Measurements from ENCODE around the gene MBD5. TPM values are rescaled to one million over a fixed set of nuclear protein-coding genes. Genes with fewer than 3 reads are reported as not detected.

The MBD5 gene
- polyA plus RNA-seq, 2 of the 4 experiments (the other 2 are of a cell fraction): 5.4 to 24.1 TPM

DNA sequence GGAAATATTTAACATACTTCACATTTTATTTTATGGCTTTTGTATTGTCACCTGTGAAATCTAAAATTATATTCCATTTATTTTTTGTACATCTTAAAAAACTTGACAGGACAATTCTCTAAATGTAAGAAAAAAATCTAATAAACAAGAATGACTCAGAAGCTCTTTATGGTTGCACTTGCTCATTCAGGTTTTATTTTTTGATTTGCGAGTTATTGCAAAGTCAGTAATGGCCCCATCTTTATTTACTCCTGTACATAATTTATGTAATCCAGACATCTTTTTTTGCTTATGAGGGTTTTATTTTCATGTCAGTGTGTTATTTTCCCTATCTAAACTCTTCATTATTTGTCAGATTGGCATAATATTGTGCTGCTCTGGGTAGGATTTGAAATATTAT is 145.1 kb downstream of the MBD5 start:
- H3K4me2 ChIP-seq: no peak overlapping the region
- ChIA-PET CTCF (no interaction called here), POLR2A (interaction anchor here (1.2 kb wide), 1 partner anchor 145 kb away, joined by 3 read pairs; the partner anchor contains the start of genes MBD5 and ORC4)
- H3K27ac ChIP-seq: no peak overlapping the region
- FAIRE-seq (no peak), DNase-seq (ENCODE audit: low read depth in 1 of 2, low spot score in 1 of 2) (no peak), ATAC-seq (no peak)
- no peak overlapping the region for H3K4me3 ChIP-seq
- no peaks in the 10 kb centered on the region for H3K9me3 ChIP-seq
- H3K4me1 ChIP-seq: no peaks in the 10 kb centered on the region
- WGBS (ENCODE audit: missing lambda C conversion rate): 93% methylated on average over 1 of the region's 1 CpG
- TF ChIP-seq, protein P1, sequence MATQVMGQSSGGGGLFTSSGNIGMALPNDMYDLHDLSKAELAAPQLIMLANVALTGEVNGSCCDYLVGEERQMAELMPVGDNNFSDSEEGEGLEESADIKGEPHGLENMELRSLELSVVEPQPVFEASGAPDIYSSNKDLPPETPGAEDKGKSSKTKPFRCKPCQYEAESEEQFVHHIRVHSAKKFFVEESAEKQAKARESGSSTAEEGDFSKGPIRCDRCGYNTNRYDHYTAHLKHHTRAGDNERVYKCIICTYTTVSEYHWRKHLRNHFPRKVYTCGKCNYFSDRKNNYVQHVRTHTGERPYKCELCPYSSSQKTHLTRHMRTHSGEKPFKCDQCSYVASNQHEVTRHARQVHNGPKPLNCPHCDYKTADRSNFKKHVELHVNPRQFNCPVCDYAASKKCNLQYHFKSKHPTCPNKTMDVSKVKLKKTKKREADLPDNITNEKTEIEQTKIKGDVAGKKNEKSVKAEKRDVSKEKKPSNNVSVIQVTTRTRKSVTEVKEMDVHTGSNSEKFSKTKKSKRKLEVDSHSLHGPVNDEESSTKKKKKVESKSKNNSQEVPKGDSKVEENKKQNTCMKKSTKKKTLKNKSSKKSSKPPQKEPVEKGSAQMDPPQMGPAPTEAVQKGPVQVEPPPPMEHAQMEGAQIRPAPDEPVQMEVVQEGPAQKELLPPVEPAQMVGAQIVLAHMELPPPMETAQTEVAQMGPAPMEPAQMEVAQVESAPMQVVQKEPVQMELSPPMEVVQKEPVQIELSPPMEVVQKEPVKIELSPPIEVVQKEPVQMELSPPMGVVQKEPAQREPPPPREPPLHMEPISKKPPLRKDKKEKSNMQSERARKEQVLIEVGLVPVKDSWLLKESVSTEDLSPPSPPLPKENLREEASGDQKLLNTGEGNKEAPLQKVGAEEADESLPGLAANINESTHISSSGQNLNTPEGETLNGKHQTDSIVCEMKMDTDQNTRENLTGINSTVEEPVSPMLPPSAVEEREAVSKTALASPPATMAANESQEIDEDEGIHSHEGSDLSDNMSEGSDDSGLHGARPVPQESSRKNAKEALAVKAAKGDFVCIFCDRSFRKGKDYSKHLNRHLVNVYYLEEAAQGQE (IDR thresholded peaks at IDR 0.05): no peak
- TF ChIP-seq PHF8 (IDR thresholded peaks at IDR 0.05; ENCODE audit: borderline replicate concordance, low read depth) (no peak), ZSCAN20 (CRISPR knock-in tag; IDR thresholded peaks at IDR 0.05) (no peak), KDM1A (IDR thresholded peaks at IDR 0.05; ENCODE audit: low read depth) (no peak), ZC3H11A (IDR thresholded peaks at IDR 0.05) (no peak), JUNB (IDR thresholded peaks at IDR 0.05) (no peak), RCOR1 (IDR thresholded peaks at IDR 0.05; ENCODE audit: low read depth, low read length) (no peak)
- TF ChIP-seq, protein P2, sequence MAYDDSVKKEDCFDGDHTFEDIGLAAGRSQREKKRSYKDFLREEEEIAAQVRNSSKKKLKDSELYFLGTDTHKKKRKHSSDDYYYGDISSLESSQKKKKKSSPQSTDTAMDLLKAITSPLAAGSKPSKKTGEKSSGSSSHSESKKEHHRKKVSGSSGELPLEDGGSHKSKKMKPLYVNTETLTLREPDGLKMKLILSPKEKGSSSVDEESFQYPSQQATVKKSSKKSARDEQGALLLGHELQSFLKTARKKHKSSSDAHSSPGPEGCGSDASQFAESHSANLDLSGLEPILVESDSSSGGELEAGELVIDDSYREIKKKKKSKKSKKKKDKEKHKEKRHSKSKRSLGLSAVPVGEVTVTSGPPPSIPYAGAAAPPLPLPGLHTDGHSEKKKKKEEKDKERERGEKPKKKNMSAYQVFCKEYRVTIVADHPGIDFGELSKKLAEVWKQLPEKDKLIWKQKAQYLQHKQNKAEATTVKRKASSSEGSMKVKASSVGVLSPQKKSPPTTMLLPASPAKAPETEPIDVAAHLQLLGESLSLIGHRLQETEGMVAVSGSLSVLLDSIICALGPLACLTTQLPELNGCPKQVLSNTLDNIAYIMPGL (CRISPR knock-in tag; IDR thresholded peaks at IDR 0.05; ENCODE audit: borderline replicate concordance): no peak
- TF ChIP-seq, protein P3, sequence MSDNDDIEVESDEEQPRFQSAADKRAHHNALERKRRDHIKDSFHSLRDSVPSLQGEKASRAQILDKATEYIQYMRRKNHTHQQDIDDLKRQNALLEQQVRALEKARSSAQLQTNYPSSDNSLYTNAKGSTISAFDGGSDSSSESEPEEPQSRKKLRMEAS (IDR thresholded peaks at IDR 0.05): no peak
- TF ChIP-seq, protein P4, sequence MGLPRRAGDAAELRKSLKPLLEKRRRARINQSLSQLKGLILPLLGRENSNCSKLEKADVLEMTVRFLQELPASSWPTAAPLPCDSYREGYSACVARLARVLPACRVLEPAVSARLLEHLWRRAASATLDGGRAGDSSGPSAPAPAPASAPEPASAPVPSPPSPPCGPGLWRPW (IDR thresholded peaks at IDR 0.05): no peak

DNA sequence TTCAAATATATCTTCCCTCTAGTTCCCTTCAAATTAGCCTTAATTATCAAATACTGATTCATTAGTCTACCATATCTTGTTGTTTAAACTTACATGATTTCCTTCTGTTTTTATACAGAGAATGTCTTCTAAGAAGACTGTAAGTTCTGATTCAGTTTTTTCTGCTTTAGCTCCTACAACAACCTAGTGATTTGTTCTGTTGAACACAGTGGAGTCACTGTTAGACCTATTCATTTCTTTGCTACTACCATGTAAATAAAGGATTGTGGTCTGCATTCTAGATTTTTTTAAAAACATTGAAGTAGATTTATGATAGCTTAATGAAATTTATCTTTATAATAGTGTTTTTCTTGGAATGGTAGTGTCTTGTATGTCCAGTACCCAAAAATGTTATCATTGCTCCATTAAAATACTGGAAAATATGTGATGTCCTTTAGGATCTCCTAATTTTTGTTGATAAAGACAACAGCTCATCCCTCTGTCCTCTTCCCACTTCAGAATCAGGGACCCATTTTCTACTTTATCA is 146.4 kb downstream of the MBD5 start:
- CTCF ChIA-PET: no interaction called here
- H3K4me2 ChIP-seq: no peak overlapping the region
- no peak for ATAC-seq

DNA sequence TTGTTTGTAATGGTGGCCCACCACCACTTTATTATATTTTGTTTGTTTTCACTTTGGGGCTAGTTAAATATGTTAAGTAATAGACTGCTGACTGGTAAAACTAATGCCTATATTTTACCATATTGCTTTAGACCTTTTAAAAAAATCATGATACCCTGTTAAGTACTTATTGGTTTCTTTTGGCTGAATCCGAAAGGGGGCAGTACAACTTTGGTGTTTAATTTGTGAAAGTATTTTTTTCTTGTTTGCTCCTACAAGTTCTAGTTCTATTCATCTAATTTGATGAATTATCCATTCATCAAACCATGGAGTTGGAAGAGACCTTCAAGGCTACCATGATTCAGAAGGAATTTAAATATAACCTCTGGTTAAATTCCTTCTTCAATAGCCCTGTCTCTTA is 147.0 kb downstream of the MBD5 start:
- Histone ChIP-seq H3K9me3 (no peaks in the 10 kb centered on the region), H3K4me1 (no peaks in the 10 kb centered on the region), H3K27ac (no peak overlapping the region), H3K4me3 (no peak overlapping the region), H3K4me2 (no peak overlapping the region)
- DNase-seq (ENCODE audit: low read depth in 1 of 2, low spot score in 1 of 2): no peak
- 97% methylated on average over 1 of the region's 1 CpG for WGBS (ENCODE audit: missing lambda C conversion rate)
- CTCF ChIA-PET: no interaction called here
- ATAC-seq: no peak
- no peak for TF ChIP-seq JUNB (IDR thresholded peaks at IDR 0.05)
- TF ChIP-seq TFCP2L1 (CRISPR knock-in tag; IDR thresholded peaks at IDR 0.05): no peak
- TF ChIP-seq NR3C1 (IDR thresholded peaks at IDR 0.05): no peak
- TF ChIP-seq CBX2 (IDR thresholded peaks at IDR 0.05; ENCODE audit: borderline replicate concordance, low read depth): no peak
- TF ChIP-seq ZC3H11A (IDR thresholded peaks at IDR 0.05): no peak
- no peak for TF ChIP-seq RFX5 (IDR thresholded peaks at IDR 0.05)
- TF ChIP-seq, protein P5, sequence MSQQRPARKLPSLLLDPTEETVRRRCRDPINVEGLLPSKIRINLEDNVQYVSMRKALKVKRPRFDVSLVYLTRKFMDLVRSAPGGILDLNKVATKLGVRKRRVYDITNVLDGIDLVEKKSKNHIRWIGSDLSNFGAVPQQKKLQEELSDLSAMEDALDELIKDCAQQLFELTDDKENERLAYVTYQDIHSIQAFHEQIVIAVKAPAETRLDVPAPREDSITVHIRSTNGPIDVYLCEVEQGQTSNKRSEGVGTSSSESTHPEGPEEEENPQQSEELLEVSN (IDR thresholded peaks at IDR 0.05; ENCODE audit: borderline replicate concordance, low read depth): no peak
- TF ChIP-seq, protein P6, sequence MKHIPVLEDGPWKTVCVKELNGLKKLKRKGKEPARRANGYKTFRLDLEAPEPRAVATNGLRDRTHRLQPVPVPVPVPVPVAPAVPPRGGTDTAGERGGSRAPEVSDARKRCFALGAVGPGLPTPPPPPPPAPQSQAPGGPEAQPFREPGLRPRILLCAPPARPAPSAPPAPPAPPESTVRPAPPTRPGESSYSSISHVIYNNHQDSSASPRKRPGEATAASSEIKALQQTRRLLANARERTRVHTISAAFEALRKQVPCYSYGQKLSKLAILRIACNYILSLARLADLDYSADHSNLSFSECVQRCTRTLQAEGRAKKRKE (CRISPR knock-in tag; IDR thresholded peaks at IDR 0.05; ENCODE audit: low read depth): no peak
- TF ChIP-seq ESRRA (IDR thresholded peaks at IDR 0.05; ENCODE audit: borderline replicate concordance, low read length): no peak
- no peak for TF ChIP-seq RARB (CRISPR knock-in tag; IDR thresholded peaks at IDR 0.05)
- POLR2A ChIA-PET: no interaction called here
- no peak for FAIRE-seq

More for the DNA sequence above, 146.4 kb downstream of the MBD5 start:
- Histone ChIP-seq H3K9me3 (no peaks in the 10 kb centered on the region), H3K4me3 (no peak overlapping the region), H3K4me1 (no peaks in the 10 kb centered on the region), H3K27ac (no peak overlapping the region)
- no peak for TF ChIP-seq EHMT2 (IDR thresholded peaks at IDR 0.05; ENCODE audit: low read depth)
- TF ChIP-seq POLR2A (IDR thresholded peaks at IDR 0.05; ENCODE audit: low read length): no peak
- no peak for TF ChIP-seq ZNF302 (CRISPR knock-in tag; IDR thresholded peaks at IDR 0.05)
- TF ChIP-seq TP53 (CRISPR knock-in tag; IDR thresholded peaks at IDR 0.05): no peak
- no peak for TF ChIP-seq PHF8 (IDR thresholded peaks at IDR 0.05; ENCODE audit: borderline replicate concordance, low read depth)
- TF ChIP-seq, protein P7, sequence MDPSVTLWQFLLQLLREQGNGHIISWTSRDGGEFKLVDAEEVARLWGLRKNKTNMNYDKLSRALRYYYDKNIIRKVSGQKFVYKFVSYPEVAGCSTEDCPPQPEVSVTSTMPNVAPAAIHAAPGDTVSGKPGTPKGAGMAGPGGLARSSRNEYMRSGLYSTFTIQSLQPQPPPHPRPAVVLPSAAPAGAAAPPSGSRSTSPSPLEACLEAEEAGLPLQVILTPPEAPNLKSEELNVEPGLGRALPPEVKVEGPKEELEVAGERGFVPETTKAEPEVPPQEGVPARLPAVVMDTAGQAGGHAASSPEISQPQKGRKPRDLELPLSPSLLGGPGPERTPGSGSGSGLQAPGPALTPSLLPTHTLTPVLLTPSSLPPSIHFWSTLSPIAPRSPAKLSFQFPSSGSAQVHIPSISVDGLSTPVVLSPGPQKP (IDR thresholded peaks at IDR 0.05; ENCODE audit: low read depth, low read length): no peak
- TF ChIP-seq MAZ (IDR thresholded peaks at IDR 0.05; ENCODE audit: borderline replicate concordance, low read depth, low read length): no peak
- TF ChIP-seq RAD21 (conservative IDR thresholded peaks at IDR 0.05 in 1 of 2, IDR thresholded peaks at IDR 0.05 in 1 of 2): no peak
- no peak for TF ChIP-seq HEYL (CRISPR knock-in tag; IDR thresholded peaks at IDR 0.05)
- POLR2A ChIA-PET: no interaction called here
- no peak for DNase-seq (ENCODE audit: low read depth in 1 of 2, low spot score in 1 of 2)
- no peak for FAIRE-seq

Data from A549 (cell line).